Measurements from ENCODE around the gene STIM1.

The STIM1 gene

DNA sequence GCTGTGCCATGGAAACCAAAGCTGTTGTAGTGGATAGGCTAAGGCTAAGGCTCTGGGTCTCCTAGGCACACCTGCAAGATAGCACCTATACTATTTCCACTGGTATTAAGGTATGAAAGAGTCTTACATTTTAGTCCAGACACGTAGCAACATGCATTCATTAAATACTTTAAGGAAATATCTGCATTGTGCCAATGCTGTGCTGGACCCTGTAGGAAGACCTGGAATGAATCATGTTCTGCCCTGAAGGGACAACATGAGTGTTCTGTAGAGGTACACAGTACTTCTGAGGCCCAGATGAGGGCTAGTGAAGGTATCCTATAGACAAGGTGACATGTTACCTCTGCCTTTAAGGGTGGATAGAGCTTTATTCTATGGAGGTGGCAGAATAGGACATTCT is 204.0 kb downstream of the STIM1 start (continued):
- TF ChIP-seq, protein P1, sequence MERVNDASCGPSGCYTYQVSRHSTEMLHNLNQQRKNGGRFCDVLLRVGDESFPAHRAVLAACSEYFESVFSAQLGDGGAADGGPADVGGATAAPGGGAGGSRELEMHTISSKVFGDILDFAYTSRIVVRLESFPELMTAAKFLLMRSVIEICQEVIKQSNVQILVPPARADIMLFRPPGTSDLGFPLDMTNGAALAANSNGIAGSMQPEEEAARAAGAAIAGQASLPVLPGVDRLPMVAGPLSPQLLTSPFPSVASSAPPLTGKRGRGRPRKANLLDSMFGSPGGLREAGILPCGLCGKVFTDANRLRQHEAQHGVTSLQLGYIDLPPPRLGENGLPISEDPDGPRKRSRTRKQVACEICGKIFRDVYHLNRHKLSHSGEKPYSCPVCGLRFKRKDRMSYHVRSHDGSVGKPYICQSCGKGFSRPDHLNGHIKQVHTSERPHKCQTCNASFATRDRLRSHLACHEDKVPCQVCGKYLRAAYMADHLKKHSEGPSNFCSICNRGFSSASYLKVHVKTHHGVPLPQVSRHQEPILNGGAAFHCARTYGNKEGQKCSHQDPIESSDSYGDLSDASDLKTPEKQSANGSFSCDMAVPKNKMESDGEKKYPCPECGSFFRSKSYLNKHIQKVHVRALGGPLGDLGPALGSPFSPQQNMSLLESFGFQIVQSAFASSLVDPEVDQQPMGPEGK (CRISPR knock-in tag; IDR thresholded peaks at IDR 0.05; ENCODE audit: borderline replicate concordance): no peak
- TF ChIP-seq, protein P2, sequence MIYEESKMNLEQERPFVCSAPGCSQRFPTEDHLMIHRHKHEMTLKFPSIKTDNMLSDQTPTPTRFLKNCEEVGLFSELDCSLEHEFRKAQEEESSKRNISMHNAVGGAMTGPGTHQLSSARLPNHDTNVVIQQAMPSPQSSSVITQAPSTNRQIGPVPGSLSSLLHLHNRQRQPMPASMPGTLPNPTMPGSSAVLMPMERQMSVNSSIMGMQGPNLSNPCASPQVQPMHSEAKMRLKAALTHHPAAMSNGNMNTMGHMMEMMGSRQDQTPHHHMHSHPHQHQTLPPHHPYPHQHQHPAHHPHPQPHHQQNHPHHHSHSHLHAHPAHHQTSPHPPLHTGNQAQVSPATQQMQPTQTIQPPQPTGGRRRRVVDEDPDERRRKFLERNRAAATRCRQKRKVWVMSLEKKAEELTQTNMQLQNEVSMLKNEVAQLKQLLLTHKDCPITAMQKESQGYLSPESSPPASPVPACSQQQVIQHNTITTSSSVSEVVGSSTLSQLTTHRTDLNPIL (CRISPR knock-in tag; IDR thresholded peaks at IDR 0.05; ENCODE audit: low read depth): no peak
- TF ChIP-seq ZC3H10 (CRISPR knock-in tag; IDR thresholded peaks at IDR 0.05): no peak

DNA sequence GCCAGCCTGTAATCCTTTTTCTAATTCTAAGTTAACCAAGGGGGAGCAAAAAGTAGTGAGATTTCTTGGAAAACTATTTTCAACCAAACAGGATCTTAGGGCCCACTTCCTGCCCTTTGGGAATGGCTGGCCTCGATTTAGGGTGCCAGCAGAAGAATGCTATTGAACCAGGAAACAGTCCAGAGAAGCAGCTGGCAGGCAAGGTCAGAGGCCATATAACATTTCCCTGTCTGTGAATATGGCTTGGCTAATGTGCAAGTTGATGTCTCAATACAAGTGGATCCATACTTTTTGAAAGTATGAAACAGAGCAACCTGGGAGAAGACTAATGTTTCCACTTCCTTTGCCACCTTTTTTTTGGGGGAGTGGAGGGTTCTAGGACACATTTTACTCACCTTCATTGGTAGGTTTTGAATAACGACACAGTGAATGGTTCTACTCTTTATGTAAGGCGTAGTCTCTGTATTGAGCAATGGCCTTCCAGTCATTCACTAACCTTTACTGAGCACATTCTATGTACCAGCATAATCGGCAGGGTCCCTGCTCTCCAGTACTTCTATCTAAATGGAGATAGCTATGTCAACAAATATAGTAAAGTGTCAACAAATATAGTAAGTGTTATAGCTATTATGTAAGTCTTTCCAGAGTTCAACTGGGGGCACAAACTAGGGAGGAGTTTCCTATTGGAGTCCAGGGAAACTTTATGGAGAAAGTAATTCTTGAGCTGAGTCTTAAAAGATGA is 204.9 kb downstream of the STIM1 start:
- TF ChIP-seq PPARA (CRISPR knock-in tag; IDR thresholded peaks at IDR 0.05; ENCODE audit: borderline replicate concordance) (no peak), ESRRG (CRISPR knock-in tag; IDR thresholded peaks at IDR 0.05) (no peak), ZNF8 (CRISPR knock-in tag; IDR thresholded peaks at IDR 0.05) (no peak), ARNTL (CRISPR knock-in tag; IDR thresholded peaks at IDR 0.05; ENCODE audit: borderline replicate concordance, low read depth) (no peak)
- ATAC-seq: no peak

DNA sequence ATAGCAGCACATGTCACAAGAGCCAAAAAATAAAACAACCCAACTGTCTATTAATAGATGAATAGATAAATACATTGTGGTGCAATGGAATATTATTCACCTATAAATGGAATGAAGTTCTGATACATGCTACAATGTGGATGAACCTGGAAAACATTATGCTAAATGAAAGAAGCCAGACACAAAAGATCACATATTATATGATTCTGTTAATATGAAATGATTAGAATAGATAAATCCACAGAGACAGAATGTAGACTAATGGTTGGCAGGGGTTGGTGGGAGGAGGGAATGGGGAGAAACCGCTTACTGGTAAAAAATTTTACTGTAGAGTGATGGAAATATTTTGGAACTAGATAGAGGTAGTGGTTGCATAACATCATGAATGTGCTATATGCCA is 206.2 kb downstream of the STIM1 start:
- no peak for ATAC-seq
- TF ChIP-seq ZC3H10 (CRISPR knock-in tag; IDR thresholded peaks at IDR 0.05): no peak
- no peak for TF ChIP-seq CSDC2 (CRISPR knock-in tag; IDR thresholded peaks at IDR 0.05)
- no peak for TF ChIP-seq PPARA (CRISPR knock-in tag; IDR thresholded peaks at IDR 0.05; ENCODE audit: borderline replicate concordance)
- TF ChIP-seq ZNF70 (CRISPR knock-in tag; IDR thresholded peaks at IDR 0.05): no peak
- no peak for TF ChIP-seq ZNF8 (CRISPR knock-in tag; IDR thresholded peaks at IDR 0.05)
- peak; percentile 66 for TF ChIP-seq ISL1 (CRISPR knock-in tag; IDR thresholded peaks at IDR 0.05)
- peak; percentile 47; the same call in 1 of the 2 replicates for TF ChIP-seq TOX (CRISPR knock-in tag; IDR thresholded peaks at IDR 0.05; ENCODE audit: borderline replicate concordance)
- TF ChIP-seq ZNF565 (CRISPR knock-in tag; conservative IDR thresholded peaks at IDR 0.05; ENCODE audit: low read depth): no peak
- TF ChIP-seq, protein P1 (CRISPR knock-in tag; IDR thresholded peaks at IDR 0.05; ENCODE audit: borderline replicate concordance): no peak
- TF ChIP-seq, protein P3, sequence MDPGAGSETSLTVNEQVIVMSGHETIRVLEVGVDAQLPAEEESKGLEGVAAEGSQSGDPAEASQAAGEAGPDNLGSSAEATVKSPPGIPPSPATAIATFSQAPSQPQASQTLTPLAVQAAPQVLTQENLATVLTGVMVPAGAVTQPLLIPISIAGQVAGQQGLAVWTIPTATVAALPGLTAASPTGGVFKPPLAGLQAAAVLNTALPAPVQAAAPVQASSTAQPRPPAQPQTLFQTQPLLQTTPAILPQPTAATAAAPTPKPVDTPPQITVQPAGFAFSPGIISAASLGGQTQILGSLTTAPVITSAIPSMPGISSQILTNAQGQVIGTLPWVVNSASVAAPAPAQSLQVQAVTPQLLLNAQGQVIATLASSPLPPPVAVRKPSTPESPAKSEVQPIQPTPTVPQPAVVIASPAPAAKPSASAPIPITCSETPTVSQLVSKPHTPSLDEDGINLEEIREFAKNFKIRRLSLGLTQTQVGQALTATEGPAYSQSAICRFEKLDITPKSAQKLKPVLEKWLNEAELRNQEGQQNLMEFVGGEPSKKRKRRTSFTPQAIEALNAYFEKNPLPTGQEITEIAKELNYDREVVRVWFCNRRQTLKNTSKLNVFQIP (CRISPR knock-in tag; IDR thresholded peaks at IDR 0.05; ENCODE audit: borderline replicate concordance, low read depth): no peak
- peak; percentile 52 for TF ChIP-seq TCF4 (CRISPR knock-in tag; IDR thresholded peaks at IDR 0.05; ENCODE audit: borderline replicate concordance)

DNA sequence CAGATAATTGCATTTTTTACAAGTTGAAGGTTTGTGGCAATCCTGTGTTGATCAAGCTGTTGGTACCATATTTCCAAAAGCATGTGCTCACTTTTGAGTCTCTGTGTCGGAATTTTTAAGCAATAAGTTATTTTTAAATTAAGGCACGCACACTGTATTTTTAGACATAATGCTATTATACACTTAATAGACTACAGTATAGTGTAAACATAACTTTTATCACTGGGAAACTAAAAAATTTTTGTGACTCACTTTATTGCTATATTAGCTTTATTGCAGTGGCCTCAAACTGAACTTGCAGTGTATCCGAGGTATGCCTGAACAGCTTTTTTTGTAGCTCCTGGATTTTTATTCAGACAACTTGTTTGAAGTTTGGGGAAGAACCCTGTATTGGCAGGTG is 207.9 kb downstream of the STIM1 start:
- ATAC-seq: no peak

More for the DNA sequence above, 207.9 kb downstream of the STIM1 start:
- TF ChIP-seq, protein P4, sequence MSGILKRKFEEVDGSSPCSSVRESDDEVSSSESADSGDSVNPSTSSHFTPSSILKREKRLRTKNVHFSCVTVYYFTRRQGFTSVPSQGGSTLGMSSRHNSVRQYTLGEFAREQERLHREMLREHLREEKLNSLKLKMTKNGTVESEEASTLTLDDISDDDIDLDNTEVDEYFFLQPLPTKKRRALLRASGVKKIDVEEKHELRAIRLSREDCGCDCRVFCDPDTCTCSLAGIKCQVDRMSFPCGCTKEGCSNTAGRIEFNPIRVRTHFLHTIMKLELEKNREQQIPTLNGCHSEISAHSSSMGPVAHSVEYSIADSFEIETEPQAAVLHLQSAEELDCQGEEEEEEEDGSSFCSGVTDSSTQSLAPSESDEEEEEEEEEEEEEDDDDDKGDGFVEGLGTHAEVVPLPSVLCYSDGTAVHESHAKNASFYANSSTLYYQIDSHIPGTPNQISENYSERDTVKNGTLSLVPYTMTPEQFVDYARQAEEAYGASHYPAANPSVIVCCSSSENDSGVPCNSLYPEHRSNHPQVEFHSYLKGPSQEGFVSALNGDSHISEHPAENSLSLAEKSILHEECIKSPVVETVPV (CRISPR knock-in tag; IDR thresholded peaks at IDR 0.05): no peak
- TF ChIP-seq RARB (CRISPR knock-in tag; IDR thresholded peaks at IDR 0.05) (no peak), ZFP3 (CRISPR knock-in tag; IDR thresholded peaks at IDR 0.05) (no peak), ZNF70 (CRISPR knock-in tag; IDR thresholded peaks at IDR 0.05) (no peak), OSR1 (CRISPR knock-in tag; IDR thresholded peaks at IDR 0.05) (no peak), ZC3H10 (CRISPR knock-in tag; IDR thresholded peaks at IDR 0.05) (no peak), CSDC2 (CRISPR knock-in tag; IDR thresholded peaks at IDR 0.05) (no peak), ESRRG (CRISPR knock-in tag; IDR thresholded peaks at IDR 0.05) (no peak), ZFP30 (CRISPR knock-in tag; IDR thresholded peaks at IDR 0.05) (no peak), ZNF8 (CRISPR knock-in tag; IDR thresholded peaks at IDR 0.05) (no peak), ISL1 (CRISPR knock-in tag; IDR thresholded peaks at IDR 0.05) (no peak), PPARA (CRISPR knock-in tag; IDR thresholded peaks at IDR 0.05; ENCODE audit: borderline replicate concordance) (no peak), TOX (CRISPR knock-in tag; IDR thresholded peaks at IDR 0.05; ENCODE audit: borderline replicate concordance) (no peak)
- TF ChIP-seq, protein P1 (CRISPR knock-in tag; IDR thresholded peaks at IDR 0.05; ENCODE audit: borderline replicate concordance): no peak
- TF ChIP-seq, protein P5, sequence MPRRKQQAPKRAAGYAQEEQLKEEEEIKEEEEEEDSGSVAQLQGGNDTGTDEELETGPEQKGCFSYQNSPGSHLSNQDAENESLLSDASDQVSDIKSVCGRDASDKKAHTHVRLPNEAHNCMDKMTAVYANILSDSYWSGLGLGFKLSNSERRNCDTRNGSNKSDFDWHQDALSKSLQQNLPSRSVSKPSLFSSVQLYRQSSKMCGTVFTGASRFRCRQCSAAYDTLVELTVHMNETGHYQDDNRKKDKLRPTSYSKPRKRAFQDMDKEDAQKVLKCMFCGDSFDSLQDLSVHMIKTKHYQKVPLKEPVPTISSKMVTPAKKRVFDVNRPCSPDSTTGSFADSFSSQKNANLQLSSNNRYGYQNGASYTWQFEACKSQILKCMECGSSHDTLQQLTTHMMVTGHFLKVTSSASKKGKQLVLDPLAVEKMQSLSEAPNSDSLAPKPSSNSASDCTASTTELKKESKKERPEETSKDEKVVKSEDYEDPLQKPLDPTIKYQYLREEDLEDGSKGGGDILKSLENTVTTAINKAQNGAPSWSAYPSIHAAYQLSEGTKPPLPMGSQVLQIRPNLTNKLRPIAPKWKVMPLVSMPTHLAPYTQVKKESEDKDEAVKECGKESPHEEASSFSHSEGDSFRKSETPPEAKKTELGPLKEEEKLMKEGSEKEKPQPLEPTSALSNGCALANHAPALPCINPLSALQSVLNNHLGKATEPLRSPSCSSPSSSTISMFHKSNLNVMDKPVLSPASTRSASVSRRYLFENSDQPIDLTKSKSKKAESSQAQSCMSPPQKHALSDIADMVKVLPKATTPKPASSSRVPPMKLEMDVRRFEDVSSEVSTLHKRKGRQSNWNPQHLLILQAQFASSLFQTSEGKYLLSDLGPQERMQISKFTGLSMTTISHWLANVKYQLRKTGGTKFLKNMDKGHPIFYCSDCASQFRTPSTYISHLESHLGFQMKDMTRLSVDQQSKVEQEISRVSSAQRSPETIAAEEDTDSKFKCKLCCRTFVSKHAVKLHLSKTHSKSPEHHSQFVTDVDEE (CRISPR knock-in tag; IDR thresholded peaks at IDR 0.05): no peak

Measured in SK-N-SH treated with all-trans-retinoic acid at 6 μM for 48 hours (cell line).